Activated T-cell treated with anti-CD3 and anti-CD28 coated beads for 4 hours (primary cell): ENCODE measurements around the gene MAML3.

Experiments
- DNase-seq: peaks from one replicate; pipeline ENCODE4 v3.0.0-alpha.2; 2020

MAML3 gene

DNA sequence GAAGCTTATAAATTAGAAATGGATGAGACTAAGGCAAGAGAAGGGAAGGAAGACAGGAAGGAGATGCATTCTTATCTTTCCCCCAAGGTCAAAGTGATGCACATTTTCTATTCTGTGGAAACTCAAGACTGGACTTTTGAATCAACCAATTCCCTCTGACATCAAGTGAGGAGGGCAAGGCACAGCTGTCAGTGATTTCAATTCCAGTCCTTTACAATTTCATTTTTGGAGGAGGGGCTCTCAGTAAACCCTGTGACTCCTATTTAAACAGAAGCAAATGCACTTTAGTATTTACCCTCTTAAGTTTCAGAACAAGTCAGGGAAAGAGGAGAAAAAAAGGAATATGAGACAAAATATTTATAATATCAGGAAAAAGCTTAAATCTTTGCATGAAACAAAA is 354.4 kb downstream of the MAML3 start:
- no peak for DNase-seq

DNA sequence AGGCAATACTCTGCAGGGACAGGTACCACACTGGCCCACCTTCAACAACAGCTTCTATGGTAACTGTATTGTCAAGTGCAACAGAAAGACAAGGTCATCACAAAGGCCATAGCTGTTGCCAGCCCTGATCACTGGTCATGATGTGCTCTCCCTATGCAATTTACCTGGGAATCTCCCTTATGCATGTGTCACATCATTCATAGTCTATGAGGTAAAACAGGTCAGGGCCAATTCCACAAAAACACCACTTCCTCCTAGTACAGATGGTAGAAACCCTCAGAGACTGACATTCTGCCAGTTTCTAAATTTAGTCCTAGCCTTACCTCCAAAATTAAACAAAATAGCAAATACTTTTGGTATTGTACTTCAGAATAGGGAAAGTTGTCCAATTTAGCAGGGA is 355.5 kb downstream of the MAML3 start:
- no peak for DNase-seq

DNA sequence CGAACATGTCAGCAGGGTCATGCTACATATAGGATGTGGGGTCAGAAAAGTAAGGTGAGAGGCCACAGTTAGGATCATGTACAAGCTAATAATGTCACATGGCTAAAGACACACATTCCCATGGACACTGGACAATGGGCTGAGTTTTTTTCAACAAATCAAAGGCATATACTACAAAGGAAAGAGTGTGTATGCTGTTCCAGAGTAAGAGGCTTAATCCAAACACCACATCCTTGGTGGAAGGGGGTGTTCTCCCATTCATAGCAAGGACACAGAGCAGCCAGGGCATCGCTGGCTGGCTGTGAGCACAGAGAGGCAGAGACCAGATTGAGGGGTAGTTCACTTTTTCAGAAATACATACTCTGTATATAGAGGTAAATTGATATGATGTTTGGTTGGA is 356.7 kb downstream of the MAML3 start:
- DNase-seq = no peak

DNA sequence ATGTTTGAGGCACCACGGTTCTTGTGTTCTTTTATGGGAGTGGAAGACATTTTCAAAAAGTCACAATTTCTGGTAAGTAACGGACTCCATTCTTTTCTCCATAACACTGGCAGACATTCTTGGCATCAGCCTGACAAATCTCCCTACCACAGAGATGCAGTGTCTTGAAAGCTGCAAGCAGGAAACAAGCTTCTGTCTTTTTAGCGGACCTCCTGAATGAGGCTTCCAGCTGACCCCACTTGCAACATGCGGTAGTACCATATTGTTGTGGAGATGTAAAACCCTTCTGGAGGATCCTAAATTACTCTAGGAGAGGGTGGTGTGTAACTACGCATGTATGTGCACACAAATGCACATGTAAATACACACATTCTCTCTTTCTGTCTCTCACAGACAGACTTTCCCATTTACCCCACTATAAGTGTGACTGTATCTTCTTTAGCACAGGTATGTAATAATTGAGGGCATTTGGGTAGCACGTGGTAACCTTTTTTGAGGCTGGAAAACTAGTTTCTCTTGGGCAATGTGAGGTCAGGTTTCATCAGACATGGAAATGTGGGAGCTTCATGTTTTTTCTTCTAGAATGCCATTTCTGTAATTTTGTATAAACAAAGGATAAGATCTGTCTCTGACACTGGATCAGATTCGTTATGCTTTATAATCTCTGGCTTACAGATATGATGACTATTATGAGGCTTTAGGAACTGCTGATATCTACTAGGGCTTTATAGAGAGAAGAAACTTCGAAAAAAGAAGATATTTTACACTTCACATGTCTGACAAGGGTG is 358.3 kb downstream of the MAML3 start:
- DNase-seq = no peak

DNA sequence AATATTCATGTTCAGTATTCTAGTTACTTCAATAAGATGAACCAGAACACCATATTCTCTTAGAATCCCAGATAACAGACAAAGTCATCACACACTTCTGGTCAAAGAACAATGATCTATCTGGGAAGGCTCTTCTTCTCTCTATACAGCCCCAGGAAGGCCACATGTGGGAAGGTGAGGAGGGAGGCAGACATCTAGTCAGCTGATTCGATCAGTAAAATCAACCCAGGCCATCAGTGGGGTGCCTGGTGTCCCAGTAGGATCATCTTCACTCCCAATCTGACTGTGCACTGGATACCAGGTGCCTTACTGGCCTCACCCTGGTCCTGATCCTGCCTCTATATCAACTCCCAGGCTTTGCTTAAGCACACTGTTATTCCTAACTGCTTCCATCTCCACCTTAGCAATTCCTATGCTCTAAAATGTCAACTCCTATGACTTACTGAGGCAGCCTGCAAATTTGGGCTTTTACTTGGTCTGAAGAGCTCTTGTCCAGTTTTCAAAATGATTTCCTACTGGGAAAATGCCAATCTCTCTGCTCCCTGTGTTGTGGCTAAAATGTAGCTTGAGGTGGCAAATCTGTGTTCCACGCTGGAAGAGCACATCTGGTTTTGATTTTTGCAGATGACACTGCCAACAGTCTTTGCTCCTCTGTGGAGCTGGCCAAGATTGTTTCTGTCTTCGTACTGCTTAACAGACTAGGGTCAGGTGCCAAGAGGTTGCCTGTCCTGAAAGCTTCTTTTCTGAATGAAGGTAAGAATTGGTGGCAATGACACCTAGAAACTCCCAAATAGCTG is 359.6 kb downstream of the MAML3 start:
- DNase-seq = no peak

DNA sequence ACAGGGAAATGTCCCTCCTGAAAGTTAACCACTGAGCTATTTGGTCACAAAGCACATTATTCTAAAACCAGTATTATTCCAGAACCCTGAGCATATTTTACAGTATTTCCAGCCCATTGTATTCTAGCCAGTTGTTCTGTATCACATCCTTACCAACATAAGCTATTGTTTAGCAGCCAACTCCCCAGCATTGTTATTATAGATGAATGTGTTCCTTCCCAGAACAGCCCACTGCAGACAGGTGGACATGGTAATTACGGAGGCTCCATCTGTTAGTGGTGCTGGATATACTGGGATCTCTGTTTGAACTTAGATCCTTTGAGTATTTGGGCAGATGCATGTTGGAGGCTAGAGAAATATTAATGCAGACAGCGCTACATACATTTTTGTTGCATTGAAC is 362.3 kb downstream of the MAML3 start:
- DNase-seq = no peak

DNA sequence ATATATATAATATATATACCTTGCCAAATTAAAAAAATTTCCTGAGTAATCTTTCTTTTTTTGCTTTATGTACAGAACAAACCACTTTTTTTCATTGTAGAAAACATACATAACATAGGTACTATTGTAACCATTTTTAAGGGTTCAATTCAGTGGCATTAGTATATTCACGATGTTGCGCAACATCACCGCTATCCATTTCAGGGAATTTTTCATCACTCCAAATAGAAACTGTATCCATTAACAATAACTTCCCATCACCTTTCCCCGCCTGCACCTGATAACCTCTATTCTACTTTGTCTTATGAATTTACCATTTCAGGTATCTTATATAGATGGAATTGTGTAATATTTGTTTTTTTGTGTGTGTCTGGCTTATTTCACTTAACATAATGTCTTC is 363.7 kb downstream of the MAML3 start:
- DNase-seq = no peak

DNA sequence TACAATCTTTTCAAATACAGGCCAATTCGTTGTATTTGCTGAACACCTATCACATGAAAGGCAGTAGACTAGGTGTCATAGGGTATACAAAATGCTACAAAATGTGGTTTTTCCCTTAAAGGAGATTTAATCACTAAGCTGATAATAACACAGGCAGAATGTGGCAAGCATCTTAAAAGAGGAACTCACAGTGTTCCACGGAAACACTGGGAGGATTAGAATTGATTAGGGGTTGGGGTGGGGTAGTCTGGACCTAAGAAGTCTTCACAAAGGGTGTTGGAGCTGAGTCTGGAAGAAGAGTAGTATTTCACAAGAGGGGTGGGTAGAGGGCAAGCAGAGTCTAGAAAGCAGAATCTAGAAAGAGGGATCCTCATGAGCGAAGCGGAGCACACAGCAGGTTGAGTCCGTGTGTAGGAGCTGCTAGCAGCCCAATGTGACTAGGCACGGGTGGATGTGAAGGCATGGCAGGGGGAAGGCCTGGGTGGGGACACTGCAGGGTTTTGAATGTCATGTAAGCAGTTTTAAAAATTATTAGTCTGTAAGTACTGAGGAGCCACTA is 364.8 kb downstream of the MAML3 start:
- DNase-seq = no peak

DNA sequence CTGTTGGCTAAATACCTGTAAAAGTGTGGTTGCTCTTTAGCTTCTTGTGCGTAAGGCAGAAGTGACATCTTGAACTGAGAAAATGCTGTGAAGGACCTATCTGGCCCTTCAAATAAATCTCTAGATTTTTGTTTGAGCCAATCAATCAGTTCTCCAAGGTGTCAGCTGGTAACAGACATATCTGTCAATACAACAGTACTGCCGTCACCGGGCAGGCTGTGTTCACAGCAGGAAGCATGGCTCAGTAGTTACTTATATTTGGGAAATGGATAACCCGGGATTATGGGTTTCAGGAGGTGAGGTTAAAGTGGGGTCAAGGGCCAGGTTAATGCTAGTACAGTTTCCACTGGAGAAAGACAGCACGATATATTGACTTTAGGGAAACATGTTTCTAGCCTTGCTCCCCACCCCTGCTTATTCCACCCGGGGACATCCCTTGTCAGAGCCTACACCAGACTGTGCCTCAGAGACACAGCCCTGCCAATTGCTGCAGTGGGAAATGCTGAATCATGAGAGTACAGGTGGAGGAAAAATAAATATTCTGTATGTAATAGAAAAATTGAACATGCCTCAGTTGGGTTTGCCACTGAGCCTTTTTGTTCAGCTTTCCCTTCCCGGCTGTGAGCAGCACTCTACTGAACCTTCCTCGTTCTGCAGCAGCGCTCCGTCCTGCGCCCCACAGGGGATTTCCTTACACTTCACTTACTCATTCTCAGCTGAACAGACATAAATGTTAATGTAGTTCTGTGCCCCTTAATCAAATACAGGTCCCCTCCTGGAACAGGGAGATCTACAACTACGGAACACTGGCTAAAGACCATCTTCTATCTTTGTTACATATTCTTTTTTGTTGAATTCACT is 367.3 kb downstream of the MAML3 start:
- no peak for DNase-seq

DNA sequence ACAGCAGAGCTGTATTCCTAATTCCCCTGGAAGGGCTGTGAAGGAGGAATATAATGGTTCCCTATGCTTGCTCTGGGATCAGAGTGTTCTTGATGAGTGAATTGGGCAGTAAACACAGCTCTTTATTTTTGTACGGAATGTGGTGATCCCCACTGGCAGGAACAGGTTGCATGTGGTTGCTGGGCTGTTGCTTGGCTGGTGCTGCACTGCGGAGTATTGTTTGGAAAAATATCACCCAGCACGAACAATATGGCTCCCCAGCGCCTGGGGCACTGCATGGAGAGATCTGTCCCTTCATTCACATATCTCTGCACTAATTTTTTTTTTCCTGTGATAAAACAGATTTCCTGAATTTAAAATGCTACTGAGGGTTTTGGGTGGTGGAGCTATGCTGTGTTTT is 368.6 kb downstream of the MAML3 start:
- no peak for DNase-seq

DNA sequence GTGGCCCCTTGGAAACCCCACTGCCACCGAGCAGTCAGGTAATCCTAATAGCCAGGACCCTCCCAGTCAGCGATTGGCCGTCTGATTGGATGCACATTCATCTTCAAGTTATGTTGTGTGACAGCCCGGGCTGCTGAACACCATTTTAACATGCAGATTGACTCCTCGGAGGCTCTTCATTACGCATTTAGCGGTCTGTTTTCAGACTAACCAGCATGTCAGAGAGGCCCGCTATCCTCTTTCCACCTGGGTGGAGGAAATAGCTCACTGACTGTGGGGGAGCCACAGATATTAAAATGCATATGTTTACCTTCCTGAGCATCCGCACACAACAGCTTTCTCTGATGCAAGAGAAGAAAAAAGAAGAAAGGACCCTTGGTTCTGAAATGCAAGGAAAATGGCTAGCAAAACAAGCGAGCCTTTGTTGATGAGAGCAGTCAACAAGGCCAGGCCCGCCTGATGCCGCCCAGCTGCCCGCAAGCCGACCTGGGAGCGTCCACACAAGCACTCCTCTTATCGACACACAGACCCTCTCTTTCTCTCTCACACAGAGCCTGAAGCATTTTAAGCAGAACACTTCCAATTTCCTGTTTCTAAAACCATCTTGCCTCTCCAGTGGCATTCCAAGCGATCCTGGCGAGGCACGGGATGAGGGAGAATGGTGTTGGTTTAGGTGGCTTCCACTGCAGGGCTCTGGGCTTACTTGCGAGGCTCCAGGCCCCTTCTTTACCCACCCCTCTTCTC is 370.1 kb downstream of the MAML3 start:
- no peak for DNase-seq

DNA sequence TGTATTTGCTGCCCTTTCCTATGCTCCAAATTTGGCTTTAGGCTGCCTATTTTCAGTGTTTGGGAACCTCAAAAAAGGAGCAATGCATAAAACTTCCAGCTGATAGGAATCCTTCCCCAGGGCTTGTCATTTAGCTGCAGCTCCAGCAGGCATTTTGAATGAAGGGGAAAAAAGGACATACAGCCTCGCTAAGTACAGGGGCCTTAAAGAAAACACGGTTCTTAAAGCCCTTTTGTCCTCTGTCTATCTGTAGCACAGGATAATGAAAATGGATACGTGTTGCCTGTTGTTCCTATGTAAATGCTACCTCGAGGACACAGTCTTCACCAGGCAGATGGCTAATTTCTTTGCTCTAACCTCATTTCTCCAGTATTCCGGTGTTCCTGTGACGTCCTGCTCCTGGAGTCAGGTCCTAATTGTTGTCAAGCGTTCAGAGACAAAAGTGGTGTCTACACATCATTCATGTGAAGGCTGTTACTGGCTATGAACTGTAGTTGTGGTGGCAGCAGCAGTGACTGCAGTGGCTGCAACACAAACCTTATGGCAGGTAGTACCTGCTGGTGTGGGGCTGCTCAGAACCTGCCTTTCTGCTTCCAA is 371.0 kb downstream of the MAML3 start:
- DNase-seq = no peak

DNA sequence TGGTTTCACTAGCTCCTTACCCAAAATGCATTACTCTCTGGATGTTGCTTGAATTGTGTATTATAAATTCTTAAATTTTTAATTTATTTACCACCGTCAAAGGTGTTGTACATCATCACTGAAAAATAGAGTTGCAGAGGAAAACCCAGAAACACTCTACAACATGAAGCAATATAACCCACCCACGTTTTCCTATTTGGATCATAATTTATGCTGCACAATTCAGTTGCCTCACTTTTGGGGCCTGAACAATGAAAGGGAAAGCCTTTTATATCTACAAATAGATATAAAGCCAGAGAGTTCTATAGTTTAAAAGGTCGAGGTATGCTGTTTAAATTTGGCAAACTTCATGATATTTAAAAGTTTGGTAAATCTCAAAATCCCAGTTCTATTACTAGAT is 372.9 kb downstream of the MAML3 start:
- DNase-seq = no peak

DNA sequence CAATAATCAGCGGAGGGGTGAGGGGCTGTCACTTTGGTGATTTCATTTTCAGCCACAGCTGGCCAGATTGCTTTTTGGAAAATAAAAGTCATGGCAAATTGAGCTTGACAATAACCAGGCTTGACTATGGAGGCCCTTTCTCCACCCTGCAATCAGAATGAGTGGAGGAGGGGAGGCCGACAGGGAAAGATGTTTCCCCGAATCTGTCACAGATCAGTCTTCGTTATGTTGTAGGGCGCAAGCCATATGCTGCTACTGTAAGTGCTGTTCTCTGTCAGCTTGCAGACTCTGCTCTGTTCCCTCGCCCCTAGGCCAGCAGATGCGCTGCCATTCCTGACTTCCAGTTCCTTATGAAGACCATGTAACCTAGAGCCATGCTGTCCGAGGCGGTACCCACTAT is 374.3 kb downstream of the MAML3 start:
- no peak for DNase-seq

DNA sequence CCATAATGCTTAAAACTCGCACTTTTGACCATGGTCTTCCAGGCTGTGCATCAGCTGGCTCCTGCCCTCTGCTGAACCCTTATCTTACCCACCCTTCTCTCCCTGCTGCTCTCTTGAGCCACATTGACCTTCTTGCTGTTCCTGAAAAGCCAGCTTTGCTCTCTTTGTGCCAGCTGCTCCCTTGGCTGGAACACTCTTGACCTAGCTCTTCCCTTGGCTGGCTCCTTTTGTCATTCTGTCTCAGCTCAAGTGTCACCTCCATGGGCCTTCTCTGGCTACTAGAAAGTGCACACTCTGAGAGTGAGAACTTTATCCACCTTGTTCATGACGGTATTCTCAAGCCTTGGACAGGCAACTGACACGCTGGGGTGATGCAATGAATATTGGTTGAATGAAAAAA is 376.2 kb downstream of the MAML3 start:
- DNase-seq = no peak

DNA sequence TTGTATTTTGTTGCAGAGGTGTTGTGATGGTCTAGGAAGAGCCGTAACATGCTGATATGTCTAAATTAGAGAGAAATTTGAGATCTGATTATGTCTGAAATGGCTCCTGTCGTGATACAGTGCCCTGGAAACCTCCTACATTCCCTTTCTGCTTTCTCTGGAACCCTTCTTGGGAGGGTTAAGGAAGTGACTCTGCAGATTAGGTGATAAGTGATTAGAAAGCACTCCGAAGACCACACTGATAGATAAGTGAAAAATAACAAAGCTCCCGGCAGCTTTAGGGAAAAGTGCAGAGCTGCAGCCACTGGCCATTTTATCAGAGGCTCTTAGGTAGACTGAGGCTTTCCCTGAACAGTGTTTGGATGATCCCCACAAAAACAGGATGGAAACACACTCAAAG is 377.7 kb downstream of the MAML3 start:
- DNase-seq = no peak

DNA sequence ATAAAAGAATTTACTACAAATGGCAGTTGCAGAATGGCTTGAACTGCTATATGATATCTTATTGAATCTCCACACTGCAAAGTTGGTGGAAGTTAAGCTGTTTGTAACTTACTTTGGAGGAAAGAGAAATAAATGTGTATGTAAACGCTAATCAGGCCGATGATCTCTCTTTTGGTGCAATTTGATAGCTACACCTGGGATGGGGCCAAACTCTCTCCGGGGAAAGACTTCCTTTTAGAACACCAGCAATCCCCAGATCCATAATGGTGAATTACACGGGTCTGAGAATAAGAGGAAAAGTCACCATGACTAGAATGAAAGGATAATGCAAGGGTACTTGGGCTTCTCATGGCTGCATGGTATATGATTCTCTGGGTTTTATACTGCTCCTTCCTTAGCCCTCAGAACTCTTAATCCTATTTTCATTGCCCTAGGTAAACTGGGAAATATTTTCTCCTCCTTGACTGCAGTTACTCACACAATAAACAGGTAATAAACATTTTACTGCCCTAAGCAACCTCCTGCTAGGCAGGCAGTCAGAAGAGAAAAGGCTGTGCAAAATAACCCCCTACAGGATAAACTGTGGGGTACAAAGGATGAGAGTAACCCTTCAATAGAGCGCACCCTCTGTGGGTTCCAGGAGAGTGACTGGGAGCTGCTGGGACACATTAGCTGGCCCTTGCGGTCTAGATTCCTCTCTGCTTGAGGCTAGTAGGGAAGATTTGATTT is 379.1 kb downstream of the MAML3 start:
- no peak for DNase-seq

DNA sequence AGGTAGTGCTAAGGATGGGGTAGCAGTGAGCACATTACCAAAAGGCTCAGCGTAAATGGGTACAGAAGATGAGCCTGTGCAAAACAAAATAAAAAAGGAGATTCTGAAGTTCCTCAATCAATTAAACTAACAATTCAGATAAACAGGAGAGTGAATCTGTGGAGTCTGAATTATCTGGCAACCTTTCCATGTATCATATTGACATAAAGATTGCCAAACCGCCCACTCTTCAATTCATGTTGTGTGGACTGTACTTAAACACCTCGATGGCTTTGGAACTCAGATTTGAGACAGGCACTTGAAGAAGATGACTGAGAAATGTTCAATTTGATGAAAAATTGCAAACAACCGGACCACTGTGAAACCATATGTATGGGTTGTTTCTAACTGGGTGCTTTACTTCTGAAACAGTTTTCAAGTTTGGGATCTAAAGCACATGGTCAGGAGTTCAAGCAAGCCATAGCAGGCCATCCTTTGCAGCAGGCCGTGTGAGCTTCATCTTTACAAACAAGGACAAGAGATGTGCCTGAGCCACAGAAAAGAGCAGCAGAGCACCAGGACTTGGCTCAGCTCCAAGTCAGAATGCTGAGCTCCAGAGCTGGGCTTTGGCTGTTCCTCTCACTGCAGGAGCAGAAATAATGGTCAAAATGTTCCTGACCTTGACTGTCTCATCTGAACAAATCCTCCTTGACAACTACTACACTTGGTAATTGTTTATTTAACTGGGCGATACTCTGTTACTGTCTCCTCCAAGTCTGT is 380.2 kb downstream of the MAML3 start:
- no peak for DNase-seq

DNA sequence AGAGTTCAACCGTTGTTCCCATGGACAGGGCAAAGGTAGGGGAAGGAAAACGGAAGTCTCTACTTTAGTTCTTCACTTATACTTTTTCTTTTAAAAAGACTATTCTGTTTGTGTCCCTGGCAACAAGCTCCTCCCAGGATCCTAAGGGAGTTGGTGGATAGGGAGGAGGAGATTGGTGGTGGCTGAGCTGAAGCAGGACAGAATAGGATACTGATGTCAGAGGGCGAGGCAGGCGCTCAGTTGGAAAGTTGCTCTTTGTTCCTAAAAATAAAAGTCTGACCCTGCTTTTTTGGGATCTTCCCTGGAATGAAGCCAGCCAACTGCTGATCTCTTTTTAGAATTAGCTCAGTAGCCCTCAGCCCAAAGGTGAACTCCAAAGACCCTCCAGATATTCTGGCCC is 383.6 kb downstream of the MAML3 start:
- DNase-seq = no peak

DNA sequence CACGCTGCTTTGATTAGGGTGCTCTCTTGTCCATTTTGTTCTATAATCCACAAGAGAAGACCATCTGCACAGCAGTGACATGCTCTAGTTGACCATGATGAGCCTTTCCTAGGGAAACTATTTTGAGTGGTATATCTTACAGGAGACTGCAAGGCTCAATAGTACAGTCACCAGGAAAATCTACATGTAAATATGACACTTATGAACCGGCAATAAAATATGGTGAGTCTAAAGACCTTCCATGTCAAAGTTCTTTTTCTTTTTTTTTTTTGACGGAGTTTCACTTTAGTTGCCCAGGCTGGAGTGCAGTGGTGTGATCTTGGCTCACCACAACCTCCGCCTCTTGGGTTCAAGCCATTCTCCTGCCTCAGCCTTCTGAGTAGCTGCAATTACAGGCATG is 384.6 kb downstream of the MAML3 start:
- DNase-seq = no peak

DNA sequence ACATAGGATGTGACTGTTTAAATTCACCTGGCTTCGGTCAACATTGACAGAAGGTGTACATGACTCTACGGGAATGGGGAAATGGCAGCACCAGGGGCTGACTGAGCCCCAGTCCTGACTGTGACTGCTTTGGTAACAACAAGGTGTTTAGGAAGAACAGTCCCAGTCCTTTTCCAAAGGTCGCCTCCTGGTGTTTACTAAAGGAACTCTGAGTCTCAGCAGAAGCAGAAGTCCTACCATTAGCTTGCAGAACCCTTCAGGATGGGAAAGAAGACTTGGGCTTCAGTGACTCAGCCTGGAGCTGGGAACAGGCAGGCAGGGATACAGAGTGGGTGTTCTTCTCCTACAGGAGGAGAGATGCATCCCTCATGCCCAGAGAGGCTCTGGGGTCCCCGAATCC is 385.1 kb downstream of the MAML3 start:
- no peak for DNase-seq
